ENCODE measurements around the gene TOR1A.
"Not testable (repeated sequence)": the region's sequence is repeated elsewhere in the genome, so short reads cannot be mapped to it uniquely, and the experiment has no call there.

The TOR1A gene

DNA sequence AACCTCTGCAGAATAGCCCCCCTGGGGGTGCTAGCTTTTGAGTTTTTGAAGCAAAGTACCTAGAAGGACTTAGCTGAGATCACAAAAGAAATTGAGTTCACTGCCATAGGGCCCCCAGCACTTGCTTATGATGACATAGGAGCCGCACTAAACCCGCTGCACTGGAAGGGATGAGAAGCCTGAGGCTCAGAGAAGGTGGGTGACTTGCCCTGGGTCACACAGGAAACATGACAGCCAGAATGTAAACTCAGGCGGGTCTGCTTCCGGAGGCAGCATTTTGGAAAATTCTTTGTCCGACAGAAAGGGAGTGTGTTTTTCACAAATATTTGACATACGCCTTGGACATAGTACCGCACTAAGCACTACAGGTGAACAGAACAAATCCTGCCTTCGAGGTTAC lies 29.4 kb downstream of the TOR1A start:
- Histone ChIP-seq H3K4me1 (ENCODE audit: insufficient read depth, insufficient read length) (no peaks in the 10 kb centered on the region), H3K27me3 (ENCODE audit: insufficient read depth, insufficient read length) (no peaks in the 10 kb centered on the region), H3K9ac (ENCODE audit: insufficient read length, low read depth) (no peak overlapping the region), H3K36me3 (ENCODE audit: insufficient read depth, insufficient read length, low read length) (no peaks in the 10 kb centered on the region), H3K9me3 (ENCODE audit: insufficient read depth, low read length) (no peaks in the 10 kb centered on the region), H3K4me3 (ENCODE audit: insufficient read length, low read depth) (no peak overlapping the region)
- TF ChIP-seq ZNF274 (IDR thresholded peaks at IDR 0.05; ENCODE audit: low read depth, low read length) (no peak), SUZ12 (IDR thresholded peaks at IDR 0.05; ENCODE audit: extremely low read depth, insufficient read depth, insufficient read length) (no peak), YY1 (IDR thresholded peaks at IDR 0.05; ENCODE audit: insufficient read depth, insufficient read length) (no peak)
- DNase-seq (ENCODE audit: low read depth, low spot score), result no peak

GRCh38 chr9:129786481-129786880 lies 37.5 kb downstream of the TOR1A start:
- Histone ChIP-seq H3K27me3 (ENCODE audit: insufficient read depth, insufficient read length) (no peaks in the 10 kb centered on the region), H3K4me3 (ENCODE audit: insufficient read length, low read depth) (no peak overlapping the region), H3K9ac (ENCODE audit: insufficient read length, low read depth) (no peak overlapping the region), H3K4me1 (ENCODE audit: insufficient read depth, insufficient read length) (no peaks in the 10 kb centered on the region), H3K36me3 (ENCODE audit: insufficient read depth, insufficient read length, low read length) (no peaks in the 10 kb centered on the region), H3K9me3 (ENCODE audit: insufficient read depth, low read length) (no peaks in the 10 kb centered on the region)
- TF ChIP-seq SUZ12 (IDR thresholded peaks at IDR 0.05; ENCODE audit: extremely low read depth, insufficient read depth, insufficient read length), result no peak
- DNase-seq (ENCODE audit: low read depth, low spot score), result no peak

GRCh38 chr9:129785866-129786265 lies 38.1 kb downstream of the TOR1A start:
- DNase-seq (ENCODE audit: low read depth, low spot score), result no peak
- no peaks in the 10 kb centered on the region for H3K36me3 ChIP-seq (ENCODE audit: insufficient read depth, insufficient read length, low read length)

GRCh38 chr9:129784970-129785369 lies 39.0 kb downstream of the TOR1A start:
- H3K4me3 ChIP-seq (ENCODE audit: insufficient read length, low read depth); H3K36me3 ChIP-seq (ENCODE audit: insufficient read depth, insufficient read length, low read length); H3K9me3 ChIP-seq (ENCODE audit: insufficient read depth, low read length); DNase-seq (ENCODE audit: low read depth, low spot score); H3K4me1 ChIP-seq (ENCODE audit: insufficient read depth, insufficient read length); H3K27me3 ChIP-seq (ENCODE audit: insufficient read depth, insufficient read length); H3K9ac ChIP-seq (ENCODE audit: insufficient read length, low read depth): not testable (repeated sequence)

More at GRCh38 chr9:129785866-129786265, 38.1 kb downstream of the TOR1A start:
- no peak for TF ChIP-seq ZNF274 (IDR thresholded peaks at IDR 0.05; ENCODE audit: low read depth, low read length)
- no peak for TF ChIP-seq YY1 (IDR thresholded peaks at IDR 0.05; ENCODE audit: insufficient read depth, insufficient read length)
- no peak for TF ChIP-seq SUZ12 (IDR thresholded peaks at IDR 0.05; ENCODE audit: extremely low read depth, insufficient read depth, insufficient read length)
- H3K4me3 ChIP-seq (ENCODE audit: insufficient read length, low read depth), result no peak overlapping the region
- H3K9ac ChIP-seq (ENCODE audit: insufficient read length, low read depth), result no peak overlapping the region
- H3K4me1 ChIP-seq (ENCODE audit: insufficient read depth, insufficient read length), result no peaks in the 10 kb centered on the region
- H3K27me3 ChIP-seq (ENCODE audit: insufficient read depth, insufficient read length), result no peaks in the 10 kb centered on the region
- H3K9me3 ChIP-seq (ENCODE audit: insufficient read depth, low read length), result no peaks in the 10 kb centered on the region

DNA sequence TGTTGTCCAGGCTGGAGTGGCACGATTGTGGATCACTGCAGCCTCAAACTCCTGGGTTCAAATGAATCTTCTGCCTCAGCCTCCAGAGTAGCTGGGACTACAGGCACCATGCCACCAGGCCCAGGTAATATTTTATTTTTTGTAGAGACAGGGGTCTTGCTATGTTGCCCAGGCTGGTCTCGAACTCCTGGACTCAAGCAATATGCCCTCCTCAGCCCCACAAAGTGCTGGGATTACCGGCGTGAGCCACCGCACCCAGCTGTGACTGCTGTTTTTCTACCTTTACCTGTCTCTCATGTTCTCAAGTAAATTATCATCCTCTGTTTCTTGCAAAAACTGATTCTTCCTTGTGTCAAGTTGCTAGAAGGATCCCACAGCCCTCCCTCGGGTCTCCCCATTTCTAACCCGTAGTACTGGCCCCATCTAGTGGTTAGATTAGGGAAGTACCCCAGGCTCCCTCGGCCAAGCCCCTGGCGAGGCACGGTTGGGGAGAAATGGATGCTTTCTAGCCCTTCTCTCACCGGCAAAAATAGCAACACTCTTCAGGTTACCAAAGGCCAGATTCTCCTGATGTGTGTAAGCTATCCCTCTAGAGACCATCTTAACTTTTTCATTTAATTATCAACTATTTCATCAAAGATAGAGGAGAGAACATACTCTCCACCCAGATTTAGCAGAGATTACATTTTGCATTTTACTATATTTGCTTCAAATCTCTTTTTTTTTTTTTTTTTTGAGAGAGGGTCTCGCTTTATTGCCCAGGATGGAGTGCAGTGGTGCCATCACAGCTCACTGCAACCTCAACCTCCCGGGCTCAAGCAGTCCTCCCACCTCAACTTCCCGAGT lies 40.2 kb downstream of the TOR1A start:
- peak; percentile 70 for DNase-seq (ENCODE audit: low read depth, low spot score)
- Histone ChIP-seq H3K4me1 (ENCODE audit: insufficient read depth, insufficient read length) (no peaks in the 10 kb centered on the region), H3K27me3 (ENCODE audit: insufficient read depth, insufficient read length) (no peaks in the 10 kb centered on the region), H3K9ac (ENCODE audit: insufficient read length, low read depth) (no peak overlapping the region), H3K4me3 (ENCODE audit: insufficient read length, low read depth) (no peak overlapping the region), H3K9me3 (ENCODE audit: insufficient read depth, low read length) (no peaks in the 10 kb centered on the region), H3K36me3 (ENCODE audit: insufficient read depth, insufficient read length, low read length) (no peaks in the 10 kb centered on the region)
- TF ChIP-seq YY1 (IDR thresholded peaks at IDR 0.05; ENCODE audit: insufficient read depth, insufficient read length) (no peak), SUZ12 (IDR thresholded peaks at IDR 0.05; ENCODE audit: extremely low read depth, insufficient read depth, insufficient read length) (no peak), ZNF274 (IDR thresholded peaks at IDR 0.05; ENCODE audit: low read depth, low read length) (no peak)

- Histone ChIP-seq H3K4me1 (ENCODE audit: insufficient read depth, insufficient read length) (peaks cover under 1% of the 10 kb centered on the region), H3K9ac (ENCODE audit: insufficient read length, low read depth) (no peak overlapping the region), H3K4me3 (ENCODE audit: insufficient read length, low read depth) (no peak overlapping the region), H3K27me3 (ENCODE audit: insufficient read depth, insufficient read length) (no peaks in the 10 kb centered on the region), H3K9me3 (ENCODE audit: insufficient read depth, low read length) (no peaks in the 10 kb centered on the region), H3K36me3 (ENCODE audit: insufficient read depth, insufficient read length, low read length) (no peaks in the 10 kb centered on the region)
- DNase-seq (ENCODE audit: low read depth, low spot score), result no peak
- TF ChIP-seq YY1 (IDR thresholded peaks at IDR 0.05; ENCODE audit: insufficient read depth, insufficient read length) (no peak), SUZ12 (IDR thresholded peaks at IDR 0.05; ENCODE audit: extremely low read depth, insufficient read depth, insufficient read length) (no peak), ZNF274 (IDR thresholded peaks at IDR 0.05; ENCODE audit: low read depth, low read length) (no peak)
These were observed 42.0 kb downstream of the TOR1A start for GRCh38 chr9:129781981-129782380.

DNA sequence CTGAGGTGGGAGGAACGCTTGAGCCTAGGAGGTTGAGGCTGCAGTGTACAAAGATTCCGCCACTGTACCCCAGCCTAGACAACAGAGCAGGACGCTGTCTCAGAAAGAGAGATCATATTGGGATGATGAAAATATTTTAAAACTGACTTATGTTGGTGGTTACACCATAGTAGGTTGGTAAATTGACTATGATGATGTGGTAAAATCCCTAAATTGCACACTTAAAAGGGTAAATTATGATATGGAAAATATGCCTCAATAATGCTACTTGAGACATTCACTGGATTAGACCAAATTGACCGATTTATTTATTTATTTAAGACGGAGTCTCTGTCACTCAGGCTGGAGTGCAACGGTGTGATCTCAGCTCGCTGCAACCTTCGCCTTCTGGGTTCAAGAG lies 42.8 kb downstream of the TOR1A start:
- no peaks in the 10 kb centered on the region for H3K9me3 ChIP-seq (ENCODE audit: insufficient read depth, low read length)
- H3K9ac ChIP-seq (ENCODE audit: insufficient read length, low read depth), result no peak overlapping the region
- H3K27me3 ChIP-seq (ENCODE audit: insufficient read depth, insufficient read length), result no peaks in the 10 kb centered on the region
- H3K36me3 ChIP-seq (ENCODE audit: insufficient read depth, insufficient read length, low read length), result no peaks in the 10 kb centered on the region
- H3K4me3 ChIP-seq (ENCODE audit: insufficient read length, low read depth), result no peak overlapping the region
- H3K4me1 ChIP-seq (ENCODE audit: insufficient read depth, insufficient read length), result peaks cover 6% of the 10 kb centered on the region
- no peak for TF ChIP-seq SUZ12 (IDR thresholded peaks at IDR 0.05; ENCODE audit: extremely low read depth, insufficient read depth, insufficient read length)
- TF ChIP-seq ZNF274 (IDR thresholded peaks at IDR 0.05; ENCODE audit: low read depth, low read length), result no peak
- no peak for TF ChIP-seq YY1 (IDR thresholded peaks at IDR 0.05; ENCODE audit: insufficient read depth, insufficient read length)
- no peak for DNase-seq (ENCODE audit: low read depth, low spot score)

Measured in NT2/D1 (cell line).